GM04503 (cell line): ENCODE data around the gene AIMP1.
A peak's percentile ranks its signal among the peaks of the same experiment; 100 is the strongest.

Source experiments
- DNase-seq: peaks from one replicate; pipeline ENCODE4 v3.0.0-alpha.2; 2012; ENCODE audit warnings: low read depth

The AIMP1 gene

DNA sequence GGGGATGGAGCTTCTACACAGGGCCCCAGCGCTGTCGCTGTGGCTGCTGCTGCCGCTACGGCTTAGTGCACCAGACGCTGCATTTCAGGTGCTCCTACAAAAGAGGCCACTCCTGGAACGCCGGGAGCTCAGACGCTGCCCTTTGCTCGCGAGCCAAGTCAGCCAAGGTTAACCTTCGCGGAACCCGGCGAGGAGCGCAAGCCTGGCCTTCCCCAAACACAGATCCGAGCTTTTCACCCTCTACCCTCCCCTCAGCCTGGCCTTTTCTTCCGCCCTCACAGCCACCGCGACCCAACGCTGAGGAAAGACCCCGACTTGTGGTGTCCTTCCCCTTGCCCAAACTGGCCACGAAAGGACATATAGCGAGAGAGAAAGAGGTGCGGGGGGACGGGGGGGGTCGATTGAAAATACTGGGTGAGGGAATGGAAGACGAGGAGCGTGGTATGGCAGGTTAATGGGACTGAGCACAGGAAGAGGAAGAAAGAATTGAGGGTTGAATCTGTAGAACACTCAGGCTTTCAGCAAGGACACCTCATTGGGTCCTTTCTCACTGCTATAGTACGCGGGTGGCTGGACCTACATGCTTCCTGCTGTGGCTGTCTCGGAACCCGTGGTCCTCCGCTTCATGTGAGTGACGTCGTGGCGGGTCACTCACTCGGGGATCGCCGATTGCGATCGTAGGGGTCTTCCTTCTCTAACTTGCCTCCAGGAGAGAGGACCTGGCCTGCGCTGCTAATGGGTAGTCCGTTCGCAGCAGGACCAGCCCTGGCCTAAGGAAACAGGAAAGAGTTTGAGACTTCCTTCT, at the start of gene AIMP1, which contains the start of gene TBCK:
TSS of gene AIMP1 (plus strand) at position 583 of the 805 bp plus-strand sequence. CDS start 8,460 bp downstream, outside the sequence.
TSS of gene TBCK (minus strand) at position 242 of the 805 bp plus-strand sequence. CDS start 7,249 bp downstream, outside the sequence.
- peak; percentile 54 for DNase-seq

DNA sequence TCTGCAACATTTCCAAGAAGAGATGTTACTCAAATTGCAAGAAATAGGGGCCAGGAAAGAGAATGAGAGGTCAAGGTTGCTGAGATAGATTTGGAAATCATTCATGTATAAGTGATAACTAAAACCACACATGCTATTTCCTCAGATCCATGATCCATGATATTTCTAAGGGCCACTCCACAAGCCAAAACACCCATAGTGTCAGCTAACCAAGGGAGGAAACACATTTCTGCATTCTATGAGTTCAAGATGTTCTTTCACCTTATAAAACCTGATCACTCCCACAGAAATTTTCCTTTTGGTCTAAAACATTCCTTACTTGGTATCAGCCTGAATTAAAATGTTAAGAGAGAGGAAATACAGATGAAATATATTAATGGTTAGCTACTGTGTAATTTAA, 47.6 kb upstream of the AIMP1 start:
- DNase-seq = no peak

DNA sequence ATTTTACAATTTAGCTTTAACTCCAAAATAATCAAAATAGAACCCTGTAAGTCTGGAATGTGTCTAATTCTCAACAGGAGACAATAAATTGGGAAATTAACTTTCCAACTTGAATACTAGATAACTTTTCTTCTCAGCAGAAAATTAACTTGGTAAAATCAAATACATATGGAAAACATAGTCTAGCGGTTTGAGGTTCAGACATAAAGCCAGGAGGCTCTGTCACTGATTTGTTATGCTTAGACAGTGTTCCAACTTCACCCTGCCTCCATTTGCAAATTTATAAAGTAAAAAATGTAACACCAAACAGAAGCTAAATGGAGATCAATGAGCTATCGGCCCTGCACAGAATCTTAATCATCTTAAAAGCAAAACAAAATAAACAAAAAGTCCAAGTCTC, 46.6 kb upstream of the AIMP1 start:
- no peak for DNase-seq

- DNase-seq = no peak
These were observed 45.6 kb upstream of the AIMP1 start for GRCh38 chr4:106270736-106271135.

DNA sequence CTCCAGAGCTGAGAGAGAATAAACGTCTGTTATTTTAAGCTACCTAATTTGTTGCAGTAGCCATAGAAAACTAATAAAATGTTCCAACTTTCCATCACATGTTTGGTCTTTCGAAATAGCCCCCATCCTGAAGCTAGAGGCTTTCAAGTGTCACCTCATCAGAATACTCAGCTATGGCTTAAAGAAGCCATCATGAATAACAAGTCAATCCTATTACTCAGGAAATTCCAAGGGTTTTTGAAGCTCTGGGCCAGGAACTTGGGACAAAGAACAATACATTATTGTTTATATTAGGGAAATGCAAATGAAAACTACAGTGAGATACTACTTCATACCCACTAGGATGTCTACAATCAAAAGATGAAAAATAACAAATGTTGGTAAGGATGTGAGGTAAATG, 42.5 kb upstream of the AIMP1 start:
- no peak for DNase-seq

- no peak for DNase-seq
These were observed 39.1 kb upstream of the AIMP1 start for GRCh38 chr4:106277140-106277675.

DNA sequence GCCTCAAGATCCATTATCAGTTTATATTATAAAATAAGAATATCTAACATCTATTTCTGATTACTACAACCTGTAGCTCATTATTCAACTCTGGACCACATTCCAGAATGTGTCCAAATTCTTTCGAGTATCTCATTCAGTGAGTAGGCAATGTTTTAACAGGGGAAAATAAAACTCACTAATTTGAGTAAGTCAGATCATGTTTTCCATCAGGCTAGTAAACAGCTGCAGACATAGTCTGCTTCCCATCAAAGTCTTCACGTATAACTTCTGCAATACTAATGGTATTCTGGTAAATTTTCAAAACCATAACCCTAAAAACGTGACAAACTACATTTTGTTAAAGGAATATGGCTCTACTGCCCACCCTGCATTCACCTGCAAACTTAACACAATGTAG, 32.1 kb upstream of the AIMP1 start:
- DNase-seq = no peak

DNA sequence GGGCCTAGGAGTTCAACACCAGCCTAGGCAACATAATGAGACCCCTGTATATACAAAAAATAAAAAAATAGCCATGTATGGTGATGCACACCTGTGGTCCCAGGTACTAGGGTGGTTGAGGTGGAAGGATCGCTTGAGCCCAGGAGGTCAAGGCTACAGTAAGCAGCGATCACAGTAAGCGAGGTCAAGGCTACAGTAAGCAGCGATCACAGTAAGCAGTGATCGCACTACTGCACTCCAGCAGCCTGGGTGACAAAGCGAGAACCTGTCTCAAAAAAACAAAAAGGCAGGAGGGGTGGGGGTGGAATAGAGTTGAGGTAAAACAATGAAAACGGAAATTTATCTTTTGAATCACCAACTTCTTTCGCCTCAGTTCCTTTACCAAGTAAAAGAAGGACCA, 29.7 kb upstream of the AIMP1 start:
- no peak for DNase-seq

DNA sequence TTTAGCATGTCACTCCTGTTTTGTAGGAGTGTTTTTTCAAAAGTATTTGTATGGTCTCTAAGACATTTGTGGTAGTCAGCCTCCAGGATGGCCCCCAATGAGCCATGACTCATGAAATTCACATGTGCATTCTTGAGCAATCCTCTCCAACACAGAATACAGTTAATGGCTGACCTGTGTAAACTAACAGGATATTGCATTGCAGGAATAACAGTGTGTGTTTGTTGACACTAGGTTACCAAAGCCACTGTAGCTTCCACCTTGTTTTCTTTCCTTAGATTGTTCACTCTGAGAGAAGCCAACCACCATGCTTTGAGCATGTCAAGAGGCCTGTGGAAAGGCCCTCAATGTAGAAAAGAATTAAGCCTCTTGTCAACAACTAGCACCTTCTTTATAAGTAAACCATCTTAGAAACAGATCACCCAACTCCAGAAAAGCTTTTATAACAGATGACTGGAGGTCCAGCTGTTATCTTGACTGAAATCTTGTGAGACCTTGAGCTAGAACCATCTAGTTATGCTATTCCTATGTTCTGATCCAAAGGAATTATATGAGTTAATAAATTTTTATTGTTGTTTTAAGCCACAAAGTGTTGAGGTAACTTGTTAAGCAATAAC, 28.9 kb upstream of the AIMP1 start:
- peak; percentile 55 for DNase-seq

DNA sequence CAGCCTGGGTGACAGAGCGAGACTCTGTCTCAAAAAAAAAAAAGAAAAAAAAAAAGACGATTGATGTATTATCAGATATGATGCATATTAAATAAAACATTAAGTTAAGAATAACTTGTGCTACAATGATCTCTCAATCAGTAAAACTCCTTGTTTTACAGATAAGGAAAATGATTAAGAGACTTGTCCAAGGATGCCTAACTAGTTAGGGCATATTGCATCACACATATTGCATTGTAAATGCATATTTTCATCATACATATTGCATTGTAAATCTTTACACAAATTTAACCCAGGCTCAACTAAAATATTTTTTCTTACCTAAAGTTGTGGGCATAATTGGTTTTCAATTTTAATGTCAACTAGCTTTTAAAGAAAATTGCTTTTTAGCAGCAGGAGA, 26.6 kb upstream of the AIMP1 start:
- DNase-seq = no peak

GRCh38 chr4:106291678-106292077, 24.7 kb upstream of the AIMP1 start:
- no peak for DNase-seq

- no peak for DNase-seq
These were observed 22.3 kb upstream of the AIMP1 start for GRCh38 chr4:106294062-106294461.

GRCh38 chr4:106297245-106298035, 18.9 kb upstream of the AIMP1 start:
- no peak for DNase-seq

GRCh38 chr4:106299977-106300376, 16.4 kb upstream of the AIMP1 start:
- DNase-seq = no peak

- no peak for DNase-seq
These were observed 14.8 kb upstream of the AIMP1 start for GRCh38 chr4:106301393-106302061.

- no peak for DNase-seq
These were observed 14.3 kb upstream of the AIMP1 start for GRCh38 chr4:106302062-106302438.

GRCh38 chr4:106303548-106304281, 12.6 kb upstream of the AIMP1 start:
- DNase-seq = no peak

DNA sequence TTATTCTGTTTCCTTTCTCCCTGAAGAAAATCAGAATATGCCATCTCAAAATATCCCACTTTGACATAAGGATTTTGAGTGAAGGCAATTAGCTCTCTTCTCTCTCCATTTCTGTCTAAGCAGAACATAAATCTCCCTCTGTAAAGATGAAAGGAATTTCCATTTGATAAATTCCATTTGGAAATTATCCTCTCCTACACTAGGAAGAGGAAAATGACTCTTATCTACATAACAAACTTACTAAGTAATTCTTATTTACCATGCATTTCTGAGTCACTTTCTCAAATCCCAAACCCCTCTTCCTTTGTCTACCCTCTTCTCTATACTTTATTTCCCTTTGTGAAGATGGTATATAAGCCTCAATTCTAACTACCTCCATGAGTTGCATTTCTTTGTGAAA, 11.7 kb upstream of the AIMP1 start:
- no peak for DNase-seq

GRCh38 chr4:106305435-106306055, 10.8 kb upstream of the AIMP1 start:
- DNase-seq = no peak

DNA sequence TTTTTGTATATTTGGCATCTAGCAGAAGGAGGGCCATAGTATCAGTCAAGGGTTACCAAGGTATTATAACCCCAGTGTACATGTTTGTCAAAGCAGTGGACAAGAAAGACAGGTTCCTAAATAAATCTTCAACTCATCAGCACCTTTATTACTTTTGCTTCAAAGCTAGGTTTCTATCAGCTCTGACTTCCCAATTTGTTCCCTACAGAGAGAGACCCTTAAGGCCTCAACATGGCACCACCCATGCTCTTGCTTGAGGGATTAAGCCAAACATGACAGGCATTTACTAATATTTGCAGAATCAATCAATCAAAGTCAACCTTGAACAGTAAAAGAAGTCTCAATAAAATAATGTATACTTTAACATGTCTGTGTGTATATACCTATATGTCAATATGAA, 9.8 kb upstream of the AIMP1 start:
- DNase-seq = no peak

DNA sequence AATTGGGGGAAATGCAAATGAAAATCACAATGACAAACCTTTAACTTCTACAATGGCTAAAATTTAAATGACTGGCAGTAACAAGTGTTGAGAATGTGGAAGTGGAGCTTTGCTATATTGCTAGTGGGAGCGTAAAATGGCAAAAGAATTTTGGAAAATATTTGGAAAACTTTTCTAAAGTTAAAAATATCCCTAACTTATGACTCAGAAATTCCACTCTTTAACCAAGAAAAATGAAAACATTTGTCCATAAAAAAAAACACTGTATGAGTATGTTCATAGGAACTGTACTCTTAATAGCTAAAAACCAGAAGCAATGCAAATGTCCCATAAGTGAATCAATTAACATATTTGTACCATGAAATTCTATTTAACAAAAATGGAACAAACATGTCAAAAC, 4.0 kb upstream of the AIMP1 start:
- DNase-seq = peak; percentile 54
